HG02642 (cell line): ENCODE data around the gene SORL1-AS1.
"Not testable (repeated sequence)": the region's sequence is repeated elsewhere in the genome, so short reads cannot be mapped to it uniquely, and the experiment has no call there.

Experiments
- ATAC-seq: cut with Tn5 transposase; IDR thresholded peaks from one replicate; pipeline ENCODE4 v1.9.1; 2021; ENCODE audit warnings: mild to moderate bottlenecking; ENCODE audit not compliant: unreplicated experiment, poor library complexity

SORL1-AS1 gene

GRCh38 chr11:121411330-121411729 lies 41.4 kb downstream of the SORL1-AS1 start:
- ATAC-seq, result not testable (repeated sequence)

GRCh38 chr11:121410041-121410440 lies 42.7 kb downstream of the SORL1-AS1 start:
- ATAC-seq, result not testable (repeated sequence)

GRCh38 chr11:121408830-121409229 lies 43.9 kb downstream of the SORL1-AS1 start:
- ATAC-seq, result no peak

- no peak for ATAC-seq
Measured at GRCh38 chr11:121406291-121406690, 46.5 kb downstream of the SORL1-AS1 start.

GRCh38 chr11:121405646-121406045 lies 47.1 kb downstream of the SORL1-AS1 start:
- no peak for ATAC-seq

- no peak for ATAC-seq
Measured at GRCh38 chr11:121394785-121395184, 58.0 kb downstream of the SORL1-AS1 start.

GRCh38 chr11:121393855-121394254 lies 58.9 kb downstream of the SORL1-AS1 start:
- ATAC-seq, result no peak

GRCh38 chr11:121391914-121392313 lies 60.9 kb downstream of the SORL1-AS1 start:
- ATAC-seq, result no peak

GRCh38 chr11:121389651-121390050 lies 63.1 kb downstream of the SORL1-AS1 start:
- no peak for ATAC-seq
